Esophagus squamous epithelium (tissue), 4 donors: ENCODE measurements around the gene MIF4GD.

ENCODE experiments used
- CTCF ChIP-seq, 6 experiments: fragments of 450-650 bp in 4 of 6; fragments of 200-600 bp in 2 of 6; sonication (generic) in 2 of 6; IDR thresholded peaks; one replicate each; pipeline ENCODE4 v1.5.1; 2016 to 2019; ENCODE audit warnings: antibody characterized with exemption in 6 of 6, mild to moderate bottlenecking in 4 of 6, moderate library complexity in 4 of 6
- POLR2A ChIP-seq, 4 donors: fragments of 450-650 bp; IDR thresholded peaks; one replicate each; pipeline ENCODE4 v1.6.1; 2017; ENCODE audit warnings: antibody characterized with exemption in 4 of 4, mild to moderate bottlenecking in 4 of 4, moderate library complexity in 3 of 4

GRCh38 chr17:75252039-75252816 is 18.8 kb downstream of the MIF4GD start:
- TF ChIP-seq POLR2A (IDR thresholded peaks at IDR 0.05) (no peak), CTCF (IDR thresholded peaks at IDR 0.05) (no peak)
